ENCODE data around the gene LRCH1. TPM values are rescaled to one million over a fixed set of nuclear protein-coding genes. Genes with fewer than 3 reads are reported as not detected.

Gene LRCH1
- total and polyA plus RNA-seq, 2 of the 13 experiments (the other 11 are each of a cell fraction or from before 2014, with no cell fraction given): 4.1 to 12.6 TPM

DNA sequence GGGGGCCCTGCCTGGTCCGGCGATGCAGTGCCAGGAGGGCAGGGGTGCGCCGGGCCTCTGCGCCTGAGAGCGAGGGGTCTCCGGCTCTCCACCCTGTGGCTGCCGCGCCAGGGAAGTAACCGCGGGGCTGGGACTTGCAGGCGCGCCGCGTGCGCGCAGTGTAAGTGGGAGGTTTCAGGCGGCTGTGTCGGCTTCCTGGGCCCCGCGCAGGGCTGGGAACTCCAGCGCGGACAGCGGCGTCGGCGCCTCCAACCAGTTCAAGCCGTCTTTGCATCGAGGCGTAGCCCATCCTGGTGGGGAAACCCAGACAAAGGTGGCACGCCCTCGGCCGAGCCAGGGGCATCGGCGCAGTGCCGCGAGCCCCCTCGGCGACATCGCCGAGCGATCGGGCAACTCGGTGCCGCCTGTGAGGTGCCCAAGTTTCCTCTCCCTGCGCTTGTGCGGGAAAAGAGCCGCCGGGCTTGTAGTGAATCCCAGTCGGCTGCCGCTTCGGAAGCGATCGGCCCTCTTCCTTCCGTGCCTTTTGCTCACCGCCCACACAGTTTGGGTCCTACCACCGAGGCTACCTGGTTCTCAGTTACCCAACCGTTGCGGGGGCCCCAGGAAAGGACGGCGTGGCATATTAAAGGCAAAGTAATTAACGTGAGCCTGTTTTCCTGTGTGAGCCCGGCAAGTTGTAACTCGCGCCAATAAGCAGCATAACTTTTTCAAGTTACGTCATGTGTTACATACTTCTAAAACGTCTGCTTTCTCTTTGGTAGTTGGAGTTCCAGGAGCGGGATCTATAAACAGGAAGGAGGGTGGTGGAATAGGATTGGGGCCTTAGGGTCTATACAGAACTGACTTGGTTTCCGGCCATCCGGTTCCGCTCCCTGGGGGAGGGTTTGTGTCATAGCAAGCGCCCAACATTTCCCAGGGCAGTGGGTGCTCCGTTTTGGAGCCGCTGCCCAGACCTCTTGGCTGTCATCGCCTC is 1.2 kb downstream of the LRCH1 start (continued):
- TF ChIP-seq DR1 (CRISPR knock-in tag; IDR thresholded peaks at IDR 0.05) (no peak), IKZF4 (CRISPR knock-in tag; IDR thresholded peaks at IDR 0.05; ENCODE audit: borderline replicate concordance, low read depth, not compliant biosample characterization) (peak; percentile 45), ZFP36L2 (CRISPR knock-in tag; IDR thresholded peaks at IDR 0.05) (no peak), ZNF747 (CRISPR knock-in tag; IDR thresholded peaks at IDR 0.05; ENCODE audit: borderline replicate concordance) (no peak), FOXP1 (IDR thresholded peaks at IDR 0.05) (no peak), FOXP1 (CRISPR knock-in tag; IDR thresholded peaks at IDR 0.05) (0 out of 2 replicates have a peak, but pooled peaks have one; percentile 8), KDM6A (CRISPR knock-in tag; IDR thresholded peaks at IDR 0.05; ENCODE audit: low read depth) (no peak), NR2C2 (CRISPR knock-in tag; IDR thresholded peaks at IDR 0.05; ENCODE audit: borderline replicate concordance) (no peak), ZMYM3 (CRISPR knock-in tag; IDR thresholded peaks at IDR 0.05) (no peak; the same call in 1 of the 2 replicates), NR2F2 (IDR thresholded peaks at IDR 0.05; ENCODE audit: borderline replicate concordance, low read depth) (no peak), ERF (CRISPR knock-in tag; IDR thresholded peaks at IDR 0.05) (no peak), GABPB1 (CRISPR knock-in tag; IDR thresholded peaks at IDR 0.05) (peak; percentile 39; the same call in 1 of the 2 replicates), SMYD3 (CRISPR knock-in tag; IDR thresholded peaks at IDR 0.05) (no peak), SYNCRIP (IDR thresholded peaks at IDR 0.05; ENCODE audit: insufficient read depth, low read depth, low read length) (no peak), TOE1 (CRISPR knock-in tag; IDR thresholded peaks at IDR 0.05) (no peak), ZBTB42 (CRISPR knock-in tag; IDR thresholded peaks at IDR 0.05) (no peak), U2AF2 (IDR thresholded peaks at IDR 0.05; ENCODE audit: low read depth, low read length) (no peak), HDAC2 (CRISPR knock-in tag; IDR thresholded peaks at IDR 0.05) (no peak), ZNF33A (CRISPR knock-in tag; IDR thresholded peaks at IDR 0.05; ENCODE audit: borderline replicate concordance) (no peak), RELA (CRISPR knock-in tag; IDR thresholded peaks at IDR 0.05) (no peak), ZNF766 (CRISPR knock-in tag; IDR thresholded peaks at IDR 0.05; ENCODE audit: borderline replicate concordance) (no peak), ZNF557 (CRISPR knock-in tag; IDR thresholded peaks at IDR 0.05) (no peak)
- TF ChIP-seq, protein P1, sequence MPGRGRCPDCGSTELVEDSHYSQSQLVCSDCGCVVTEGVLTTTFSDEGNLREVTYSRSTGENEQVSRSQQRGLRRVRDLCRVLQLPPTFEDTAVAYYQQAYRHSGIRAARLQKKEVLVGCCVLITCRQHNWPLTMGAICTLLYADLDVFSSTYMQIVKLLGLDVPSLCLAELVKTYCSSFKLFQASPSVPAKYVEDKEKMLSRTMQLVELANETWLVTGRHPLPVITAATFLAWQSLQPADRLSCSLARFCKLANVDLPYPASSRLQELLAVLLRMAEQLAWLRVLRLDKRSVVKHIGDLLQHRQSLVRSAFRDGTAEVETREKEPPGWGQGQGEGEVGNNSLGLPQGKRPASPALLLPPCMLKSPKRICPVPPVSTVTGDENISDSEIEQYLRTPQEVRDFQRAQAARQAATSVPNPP (CRISPR knock-in tag; IDR thresholded peaks at IDR 0.05): no peak
- TF ChIP-seq, protein P2, sequence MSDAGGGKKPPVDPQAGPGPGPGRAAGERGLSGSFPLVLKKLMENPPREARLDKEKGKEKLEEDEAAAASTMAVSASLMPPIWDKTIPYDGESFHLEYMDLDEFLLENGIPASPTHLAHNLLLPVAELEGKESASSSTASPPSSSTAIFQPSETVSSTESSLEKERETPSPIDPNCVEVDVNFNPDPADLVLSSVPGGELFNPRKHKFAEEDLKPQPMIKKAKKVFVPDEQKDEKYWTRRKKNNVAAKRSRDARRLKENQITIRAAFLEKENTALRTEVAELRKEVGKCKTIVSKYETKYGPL (CRISPR knock-in tag; IDR thresholded peaks at IDR 0.05): no peak
- TF ChIP-seq, protein P3, sequence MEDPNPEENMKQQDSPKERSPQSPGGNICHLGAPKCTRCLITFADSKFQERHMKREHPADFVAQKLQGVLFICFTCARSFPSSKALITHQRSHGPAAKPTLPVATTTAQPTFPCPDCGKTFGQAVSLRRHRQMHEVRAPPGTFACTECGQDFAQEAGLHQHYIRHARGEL (CRISPR knock-in tag; IDR thresholded peaks at IDR 0.05): no peak
- TF ChIP-seq, protein P4, sequence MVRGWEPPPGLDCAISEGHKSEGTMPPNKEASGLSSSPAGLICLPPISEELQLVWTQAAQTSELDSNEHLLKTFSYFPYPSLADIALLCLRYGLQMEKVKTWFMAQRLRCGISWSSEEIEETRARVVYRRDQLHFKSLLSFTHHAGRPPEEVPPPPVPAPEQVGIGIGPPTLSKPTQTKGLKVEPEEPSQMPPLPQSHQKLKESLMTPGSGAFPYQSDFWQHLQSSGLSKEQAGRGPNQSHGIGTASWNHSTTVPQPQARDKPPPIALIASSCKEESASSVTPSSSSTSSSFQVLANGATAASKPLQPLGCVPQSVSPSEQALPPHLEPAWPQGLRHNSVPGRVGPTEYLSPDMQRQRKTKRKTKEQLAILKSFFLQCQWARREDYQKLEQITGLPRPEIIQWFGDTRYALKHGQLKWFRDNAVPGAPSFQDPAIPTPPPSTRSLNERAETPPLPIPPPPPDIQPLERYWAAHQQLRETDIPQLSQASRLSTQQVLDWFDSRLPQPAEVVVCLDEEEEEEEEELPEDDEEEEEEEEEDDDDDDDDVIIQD (CRISPR knock-in tag; IDR thresholded peaks at IDR 0.05; ENCODE audit: low read depth): peak; percentile 59; the same call in 1 of the 2 replicates

Data from HepG2 (cell line).